Common myeloid progenitor, CD34-positive (primary cell): ENCODE measurements around the gene CLRN2.

ENCODE experiments used
- CTCF ChIA-PET: fragments of 350-600 bp; sonication (Branson Sonifier 250); formaldehyde crosslinking; loops from one replicate; lab custom pipeline; 2021; ENCODE audit warnings: antibody characterized with exemption; lab: Charles Lee
- POLR2A ChIA-PET: fragments of 350-600 bp; sonication (Branson Sonifier 250); formaldehyde crosslinking; loops from one replicate; lab custom pipeline; 2021; ENCODE audit warnings: antibody characterized with exemption; lab: Charles Lee
- DNase-seq, 3 donors: peaks; one replicate each; pipeline versions ENCODE4 v3.0.0 to v3.0.0-alpha.2; 2013
- H3K27ac ChIP-seq, 2 experiments: 1 replicate in 1 of 2; 2 replicates in 1 of 2; pipeline ENCODE4 v1.7.0; 2013; ENCODE audit warnings: inconsistent platforms in 2 of 2, low read length in 2 of 2, mild to moderate bottlenecking in 2 of 2, low read depth in 1 of 2, moderate library complexity in 1 of 2; ENCODE audit not compliant: severe bottlenecking in 2 of 2, insufficient read depth in 1 of 2, poor library complexity in 1 of 2
- H3K27me3 ChIP-seq, 5 experiments: replicated peaks in 2 of 5; 1 replicate in 3 of 5; 2 replicates in 2 of 5; pipeline versions ENCODE4 v1.6.1 to v1.7.0; 2013; ENCODE audit warnings: low read length in 4 of 5, mild to moderate bottlenecking in 2 of 5, moderate library complexity in 2 of 5, inconsistent platforms in 1 of 5; ENCODE audit not compliant: insufficient read depth in 5 of 5, control insufficient read depth in 4 of 5
- H3K36me3 ChIP-seq, 4 experiments: 1 replicate in 2 of 4; 2 replicates in 2 of 4; pipeline versions ENCODE4 v1.6.1 to v1.7.0; 2013; ENCODE audit warnings: low read length in 3 of 4, control low read depth in 1 of 4, mild to moderate bottlenecking in 1 of 4; ENCODE audit not compliant: control insufficient read depth in 4 of 4, insufficient read depth in 4 of 4
- H3K4me1 ChIP-seq, 4 experiments: 1 replicate in 3 of 4; 2 replicates in 1 of 4; pipeline versions ENCODE4 v1.6.1 to v1.7.1; 2013; ENCODE audit warnings: low read length in 3 of 4, mild to moderate bottlenecking in 3 of 4, control low read depth in 1 of 4, inconsistent platforms in 1 of 4, moderate library complexity in 1 of 4; ENCODE audit not compliant: control insufficient read depth in 4 of 4, insufficient read depth in 4 of 4; ENCODE audit errors: control extremely low read depth in 1 of 4
- H3K4me3 ChIP-seq, 7 experiments: 1 replicate in 4 of 7; 2 replicates in 3 of 7; pipeline versions ENCODE4 v1.5.1 to v1.7.0; 2013; ENCODE audit warnings: mild to moderate bottlenecking in 7 of 7, low read length in 6 of 7, moderate library complexity in 6 of 7, inconsistent platforms in 2 of 7, low read depth in 2 of 7, control low read depth in 1 of 7; ENCODE audit not compliant: insufficient read depth in 4 of 7, control insufficient read depth in 1 of 7; ENCODE audit errors: extremely low read depth in 1 of 7
- H3K9me3 ChIP-seq, 5 experiments: 1 replicate in 4 of 5; 2 replicates in 1 of 5; pipeline versions ENCODE4 v1.6.1 to v1.7.1; 2013; ENCODE audit warnings: low read length in 4 of 5, mild to moderate bottlenecking in 2 of 5, inconsistent platforms in 1 of 5, low read depth in 1 of 5, moderate library complexity in 1 of 5; ENCODE audit not compliant: control insufficient read depth in 4 of 5, insufficient read depth in 2 of 5; ENCODE audit errors: control extremely low read depth in 1 of 5
- WGBS: methylation state at CpG from one replicate; pipeline ENCODE4 v1.1.5; 2013; ENCODE audit not compliant: insufficient coverage; 5-methylcytosine and 5-hydroxymethylcytosine counted together

The CLRN2 gene

DNA sequence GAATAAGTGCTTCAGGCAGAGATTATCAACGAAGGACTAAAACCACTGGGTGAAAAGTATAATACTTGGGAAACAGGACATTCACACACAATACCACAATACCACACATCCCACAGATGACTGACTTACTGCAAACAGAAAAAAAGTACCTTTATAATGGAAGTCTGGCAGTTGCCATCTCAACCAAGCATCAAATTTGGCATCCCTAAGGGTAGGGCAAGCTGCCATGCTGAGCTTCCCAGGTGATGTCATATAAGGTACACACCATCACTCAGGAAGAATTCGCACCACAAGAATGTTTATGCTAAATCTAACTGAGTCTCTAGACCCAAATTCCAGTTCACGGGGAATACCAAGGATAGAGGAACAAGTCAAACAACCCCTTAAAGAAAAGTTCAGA, 12.2 kb upstream of the CLRN2 start:
- H3K36me3 ChIP-seq, result peaks cover 23 to 82% (median 49%) of the 10 kb centered on the region in 4 experiments
- WGBS, result 100% methylated on average over 1 of the region's 3 CpGs
- no peak overlapping the region for H3K27ac ChIP-seq
- H3K9me3 ChIP-seq, result no peaks in the 10 kb centered on the region
- ChIA-PET CTCF (interaction anchor here (1.4 to 1.7 kb wide), 2 partner anchors 9 to 20 kb away, joined by 3 to 4 read pairs; no protein-coding TSS in a partner anchor), POLR2A (no interaction called here)
- no peak for DNase-seq
- H3K4me1 ChIP-seq, result no peaks in the 10 kb centered on the region
- no peak overlapping the region for H3K4me3 ChIP-seq
- H3K27me3 ChIP-seq, result no peaks in the 10 kb centered on the region

- Histone ChIP-seq H3K9me3 (no peaks in the 10 kb centered on the region), H3K27ac (no peak overlapping the region), H3K36me3 (peaks cover 20 to 73% (median 47%) of the 10 kb centered on the region in 4 experiments), H3K27me3 (no peaks in the 10 kb centered on the region), H3K4me3 (no peak overlapping the region), H3K4me1 (no peaks in the 10 kb centered on the region)
- 100% methylated on average over 5 of the region's 7 CpGs for WGBS
- CTCF ChIA-PET, result interaction anchor here (1.0 to 1.7 kb wide), 2 partner anchors 8 to 10 kb away, joined by 3 to 4 read pairs; partner anchors contain the start of gene QDPR
- POLR2A ChIA-PET, result no interaction called here
- no peak for DNase-seq
These were observed 10.9 kb upstream of the CLRN2 start for GRCh38 chr4:17504081-17504480.

- peak in 1 of 3 donors; percentile 4 for DNase-seq
- no peaks in the 10 kb centered on the region for H3K9me3 ChIP-seq
- H3K4me1 ChIP-seq, result peaks cover 9 to 23% (median 19%) of the 10 kb centered on the region in 4 experiments
- no peaks in the 10 kb centered on the region for H3K27me3 ChIP-seq
- ChIA-PET CTCF (interaction anchor here (0.9 to 1.7 kb wide), 4 partner anchors 9 to 126 kb away, joined by 3 to 5 read pairs (median 4); no protein-coding TSS in a partner anchor), POLR2A (interaction anchor here (1.5 kb wide), 1 partner anchor 9 kb away, joined by 3 read pairs; no protein-coding TSS in a partner anchor)
- peak overlapping the region in 4 of 7 experiments; percentile 80 to 96 (median 90) for H3K4me3 ChIP-seq
- H3K27ac ChIP-seq, result no peak overlapping the region
- 90% methylated on average over 2 of the region's 3 CpGs for WGBS
- H3K36me3 ChIP-seq, result peaks cover 0 to 30% (median 16%) of the 10 kb centered on the region in 4 experiments
These were observed 4.4 kb upstream of the CLRN2 start for GRCh38 chr4:17510582-17510981.

DNA sequence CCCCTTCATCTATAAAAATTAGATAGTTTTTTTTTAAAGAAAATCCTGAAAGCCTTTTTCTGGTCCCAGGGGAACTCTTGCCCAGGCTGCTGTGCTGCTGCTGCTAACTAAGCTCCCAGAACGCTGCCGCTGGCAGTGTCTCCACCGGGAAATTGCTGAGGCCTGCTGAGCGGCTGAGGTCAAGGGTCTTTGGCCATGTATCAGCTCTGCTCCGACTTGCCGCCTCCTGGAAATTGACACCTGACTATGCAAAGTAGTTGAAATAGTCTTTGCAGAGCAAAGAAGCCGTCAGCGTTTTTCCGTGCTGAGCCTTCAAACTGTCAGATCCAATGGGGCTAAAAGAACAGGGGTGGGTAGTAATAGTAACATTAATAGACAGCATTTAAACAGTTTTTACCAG, 3.9 kb upstream of the CLRN2 start:
- DNase-seq, result no peak
- 91% methylated on average over 5 of the region's 9 CpGs for WGBS
- Histone ChIP-seq H3K4me1 (peaks cover 9 to 23% (median 19%) of the 10 kb centered on the region in 4 experiments), H3K9me3 (no peaks in the 10 kb centered on the region), H3K27ac (no peak overlapping the region), H3K27me3 (no peaks in the 10 kb centered on the region), H3K4me3 (peak overlapping the region; percentile 12 to 96 (median 82)), H3K36me3 (peaks cover 0 to 25% (median 14%) of the 10 kb centered on the region in 4 experiments)
- ChIA-PET POLR2A (interaction anchor here (1.5 kb wide), 1 partner anchor 9 kb away, joined by 3 read pairs; no protein-coding TSS in a partner anchor), CTCF (interaction anchor here (0.9 to 1.7 kb wide), 3 partner anchors 9 to 125 kb away, joined by 3 to 5 read pairs (median 4); no protein-coding TSS in a partner anchor)

DNA sequence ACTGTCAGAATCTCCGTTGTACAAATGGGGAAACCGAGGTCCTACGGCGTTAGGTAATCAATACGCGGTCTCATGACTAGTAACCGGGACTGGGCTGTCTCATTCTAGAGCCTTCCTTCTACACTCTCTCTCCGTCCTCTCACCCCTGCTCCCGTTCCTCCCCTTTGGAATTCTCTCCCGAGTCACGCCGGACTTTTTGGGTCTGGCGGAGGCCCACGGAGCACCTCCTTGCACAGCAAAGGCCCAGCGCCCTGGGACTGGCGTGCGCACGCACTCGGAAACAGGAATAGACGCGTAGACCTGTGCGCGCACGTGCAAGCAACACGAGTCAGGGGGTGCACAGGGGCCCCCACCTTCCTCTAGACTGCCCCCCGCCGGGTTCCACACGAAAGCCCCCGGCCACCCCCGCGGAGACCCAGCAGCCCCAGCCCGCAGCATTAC, 3.4 kb upstream of the CLRN2 start:
- ChIA-PET POLR2A (no interaction called here), CTCF (interaction anchor here (1.3 to 4.0 kb wide), 4 partner anchors 8 to 296 kb away, joined by 3 to 20 read pairs (median 4); no protein-coding TSS in a partner anchor)
- Histone ChIP-seq H3K4me1 (peaks cover 9 to 23% (median 19%) of the 10 kb centered on the region in 4 experiments), H3K36me3 (peaks cover 0 to 21% (median 12%) of the 10 kb centered on the region in 4 experiments), H3K4me3 (peak overlapping the region; percentile 67 to 96 (median 82)), H3K27ac (peak overlapping the region in 1 of 2 experiments; percentile 46), H3K9me3 (no peaks in the 10 kb centered on the region), H3K27me3 (no peaks in the 10 kb centered on the region)
- WGBS, result under 1% methylated on average over 28 of the region's 32 CpGs
- peak in 2 of 3 donors; percentile 76 to 83 for DNase-seq

DNA sequence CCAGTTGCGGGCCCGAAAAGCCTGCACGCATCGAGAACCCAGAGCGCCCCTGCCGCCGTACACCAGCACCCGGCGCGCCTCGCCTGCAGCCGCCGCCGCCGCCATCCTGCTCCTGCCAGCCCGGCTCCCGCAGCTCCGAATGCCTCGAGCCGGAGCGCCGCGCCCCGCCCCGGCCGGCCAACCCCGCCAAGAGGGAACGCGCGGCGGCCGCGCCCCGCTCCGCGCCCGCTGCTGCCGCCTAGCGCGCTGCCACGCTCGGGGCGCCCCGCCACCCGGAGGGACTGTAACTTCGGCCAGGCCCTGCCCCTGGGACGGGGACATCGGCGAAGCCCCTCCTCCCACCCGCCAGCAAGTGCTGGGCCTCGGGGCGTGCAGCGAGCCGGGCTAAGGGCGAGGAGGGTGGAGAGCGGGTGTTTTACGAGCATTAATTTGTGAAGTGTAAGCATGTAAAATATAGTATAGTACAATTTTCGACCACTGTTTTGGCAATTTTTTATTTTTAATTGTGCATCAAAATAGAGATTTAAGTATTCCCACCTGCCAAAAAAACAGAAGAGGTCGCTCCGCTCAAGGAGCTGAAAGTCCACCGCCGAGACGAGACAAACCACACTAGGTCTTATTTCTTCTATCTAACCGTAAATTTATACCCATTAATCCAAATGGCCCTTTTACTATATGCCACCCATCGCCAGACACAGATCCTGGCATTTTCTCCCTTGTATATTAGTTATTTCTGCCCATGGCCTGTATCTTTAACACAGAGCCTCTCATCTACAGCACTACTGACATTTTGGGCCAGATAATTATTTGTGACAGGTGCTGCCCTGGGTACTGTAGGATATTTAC, 2.8 kb upstream of the CLRN2 start, which contains the start of gene QDPR:
TSS of gene QDPR (minus strand) at position 141 of the 846 bp plus-strand sequence. CDS start at position 105, 36 bp downstream.
- ChIA-PET CTCF (interaction anchor here (1.0 to 4.0 kb wide), 5 partner anchors 9 to 296 kb away, joined by 3 to 20 read pairs (median 4); no protein-coding TSS in a partner anchor), POLR2A (no interaction called here)
- Histone ChIP-seq H3K27me3 (peaks cover 0 to 2% (median 0%) of the 10 kb centered on the region in 5 experiments), H3K4me3 (peak within 1 kb of the TSS; percentile 67 to 96 (median 82)), H3K9me3 (no peaks in the 10 kb centered on the region), H3K27ac (peak within 1 kb of the TSS in 1 of 2 experiments; percentile 57), H3K4me1 (peaks cover 9 to 23% (median 19%) of the 10 kb centered on the region in 4 experiments), H3K36me3 (peaks cover 0 to 15% (median 9%) of the 10 kb centered on the region in 4 experiments)
- peak; percentile 83 to 86 (median 84) for DNase-seq
- WGBS, result under 1% methylated on average over 48 of the region's 65 CpGs
